CD4-positive, alpha-beta T cell treated with Interleukin-4 for 1 hour (primary cell): ENCODE measurements around the gene ARVCF.
A peak's percentile ranks its signal among the peaks of the same experiment; 100 is the strongest.

ENCODE experiments used
- DNase-seq, 2 donors: peaks; one replicate each; pipeline ENCODE4 v3.0.0-alpha.2; 2020 to 2022

ARVCF gene

GRCh38 chr22:19998232-19998951, 18.2 kb downstream of the ARVCF start:
- no peak for DNase-seq

- no peak for DNase-seq
These were observed 18.9 kb downstream of the ARVCF start for GRCh38 chr22:19997561-19998231.

- DNase-seq, result no peak
These were observed 19.8 kb downstream of the ARVCF start for GRCh38 chr22:19996694-19997384.

- DNase-seq, result no peak
These were observed 20.8 kb downstream of the ARVCF start for GRCh38 chr22:19995611-19996339.

- DNase-seq, result no peak
These were observed 21.6 kb downstream of the ARVCF start for GRCh38 chr22:19994851-19995610.

- DNase-seq, result no peak
These were observed 22.7 kb downstream of the ARVCF start for GRCh38 chr22:19993926-19994325.

- no peak for DNase-seq
These were observed 23.7 kb downstream of the ARVCF start for GRCh38 chr22:19992921-19993355.

- no peak for DNase-seq
These were observed 24.1 kb downstream of the ARVCF start for GRCh38 chr22:19992481-19992911.

- no peak for DNase-seq
These were observed 24.8 kb downstream of the ARVCF start for GRCh38 chr22:19991645-19992451.

GRCh38 chr22:19991395-19991644, 25.3 kb downstream of the ARVCF start:
- DNase-seq, result no peak

GRCh38 chr22:19990609-19991394, 25.8 kb downstream of the ARVCF start:
- no peak for DNase-seq

GRCh38 chr22:19990188-19990587, 26.4 kb downstream of the ARVCF start:
- DNase-seq, result no peak

GRCh38 chr22:19989725-19990067, 26.9 kb downstream of the ARVCF start:
- no peak for DNase-seq

GRCh38 chr22:19988965-19989724, 27.5 kb downstream of the ARVCF start:
- no peak for DNase-seq

- no peak for DNase-seq
These were observed 28.3 kb downstream of the ARVCF start for GRCh38 chr22:19988331-19988808.

GRCh38 chr22:19987394-19988306, 29.0 kb downstream of the ARVCF start:
- no peak for DNase-seq

- DNase-seq, result peak; percentile 57 to 61
These were observed 29.9 kb downstream of the ARVCF start for GRCh38 chr22:19986410-19987341.

- no peak for DNase-seq
These were observed 30.6 kb downstream of the ARVCF start for GRCh38 chr22:19986011-19986409.
